WERI-Rb-1 (cell line): ENCODE data around the gene CPN1.

ENCODE experiments used
- DNase-seq: peaks from one replicate; pipeline ENCODE4 v3.0.0-alpha.2; 2020
- H3K27ac ChIP-seq: fragments of 250-450 bp; sonication (Bioruptor Pico); 2 replicates; pipeline ENCODE4 v1.5.1; 2020; ENCODE audit warnings: mild to moderate bottlenecking, moderate library complexity
- H3K27me3 ChIP-seq: fragments of 250-450 bp; sonication (Bioruptor Pico); 2 replicates; pipeline ENCODE4 v1.5.1; 2021; ENCODE audit warnings: mild to moderate bottlenecking, low read depth, moderate library complexity; ENCODE audit not compliant: insufficient read depth, severe bottlenecking
- H3K36me3 ChIP-seq: fragments of 250-450 bp; sonication (Bioruptor Pico); 2 replicates; pipeline ENCODE4 v1.5.1; 2020; ENCODE audit warnings: mild to moderate bottlenecking, moderate library complexity
- H3K4me3 ChIP-seq: 2 replicates; pipeline ENCODE4 v1.5.1; 2011; ENCODE audit warnings: low read depth, mild to moderate bottlenecking, control low read depth, low read length
- H3K9me3 ChIP-seq: fragments of 250-450 bp; sonication (Bioruptor Pico); 2 replicates; pipeline ENCODE4 v1.5.1; 2021; ENCODE audit warnings: mild to moderate bottlenecking, moderate library complexity; ENCODE audit not compliant: severe bottlenecking
- TF ChIP-seq, protein P1 (sequence below): IDR thresholded peaks from 2 replicates; pipeline ENCODE4 v1.5.1; 2011; ENCODE audit warnings: low read depth, mild to moderate bottlenecking, control low read depth, inconsistent platforms, low read length

CPN1 gene

DNA sequence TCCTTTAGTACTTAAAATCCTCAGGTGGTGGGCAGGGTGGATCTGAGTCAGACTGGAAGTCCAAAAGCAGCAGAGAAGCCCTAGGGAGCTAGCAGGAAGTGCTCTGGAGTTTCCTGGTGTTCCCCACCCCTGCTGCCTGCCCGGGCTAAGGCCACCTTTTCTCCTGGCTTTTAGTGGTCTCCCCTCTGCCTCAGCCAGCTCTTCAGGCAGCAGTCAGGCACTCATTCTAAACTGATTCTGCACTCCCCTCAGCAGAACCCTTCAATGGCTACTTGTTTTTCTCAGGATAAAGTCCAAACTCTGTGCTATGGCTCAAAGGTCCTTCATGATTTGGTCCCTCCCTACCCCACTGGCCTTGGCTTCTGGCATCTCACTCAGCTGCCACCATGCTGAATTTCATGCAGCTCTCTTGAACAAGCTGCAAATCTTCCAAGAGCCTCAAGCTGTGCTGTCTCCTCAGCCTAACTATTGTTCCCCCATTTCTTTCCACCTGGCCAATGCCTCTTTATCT lies 43.1 kb downstream of the CPN1 start:
- Histone ChIP-seq H3K36me3 (no peaks in the 10 kb centered on the region), H3K27me3 (no peaks in the 10 kb centered on the region), H3K9me3 (peaks cover under 1% of the 10 kb centered on the region), H3K4me3 (no peak overlapping the region), H3K27ac (no peak overlapping the region)
- no peak for DNase-seq
- TF ChIP-seq, protein P1, sequence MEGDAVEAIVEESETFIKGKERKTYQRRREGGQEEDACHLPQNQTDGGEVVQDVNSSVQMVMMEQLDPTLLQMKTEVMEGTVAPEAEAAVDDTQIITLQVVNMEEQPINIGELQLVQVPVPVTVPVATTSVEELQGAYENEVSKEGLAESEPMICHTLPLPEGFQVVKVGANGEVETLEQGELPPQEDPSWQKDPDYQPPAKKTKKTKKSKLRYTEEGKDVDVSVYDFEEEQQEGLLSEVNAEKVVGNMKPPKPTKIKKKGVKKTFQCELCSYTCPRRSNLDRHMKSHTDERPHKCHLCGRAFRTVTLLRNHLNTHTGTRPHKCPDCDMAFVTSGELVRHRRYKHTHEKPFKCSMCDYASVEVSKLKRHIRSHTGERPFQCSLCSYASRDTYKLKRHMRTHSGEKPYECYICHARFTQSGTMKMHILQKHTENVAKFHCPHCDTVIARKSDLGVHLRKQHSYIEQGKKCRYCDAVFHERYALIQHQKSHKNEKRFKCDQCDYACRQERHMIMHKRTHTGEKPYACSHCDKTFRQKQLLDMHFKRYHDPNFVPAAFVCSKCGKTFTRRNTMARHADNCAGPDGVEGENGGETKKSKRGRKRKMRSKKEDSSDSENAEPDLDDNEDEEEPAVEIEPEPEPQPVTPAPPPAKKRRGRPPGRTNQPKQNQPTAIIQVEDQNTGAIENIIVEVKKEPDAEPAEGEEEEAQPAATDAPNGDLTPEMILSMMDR = no peak

DNA sequence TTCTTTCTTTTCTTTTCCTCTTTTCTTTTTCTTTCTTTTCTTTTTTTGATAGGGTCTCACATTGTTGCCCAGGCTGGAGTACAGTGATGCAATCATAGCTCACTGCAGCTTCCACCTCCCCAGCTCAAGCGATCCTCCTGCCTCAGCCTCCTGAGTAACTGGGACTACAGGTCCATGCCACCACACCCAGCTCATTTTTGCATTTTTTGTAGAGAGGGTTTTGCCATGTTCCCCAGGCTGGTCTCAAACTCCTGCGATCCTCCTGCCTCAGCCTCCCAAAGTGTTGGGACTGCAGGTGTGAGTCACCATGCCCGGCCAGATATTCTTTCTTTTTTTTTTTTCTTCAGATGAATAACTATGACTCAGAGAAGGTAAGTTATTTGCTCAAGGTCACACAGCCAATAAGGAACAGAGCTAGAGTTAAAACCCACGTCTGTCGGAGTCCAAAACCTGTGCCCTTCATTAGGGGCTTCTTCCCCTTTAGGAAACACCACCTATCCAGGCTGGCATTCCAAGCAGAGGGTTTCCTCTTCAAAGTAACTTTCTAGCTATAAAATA lies 43.8 kb downstream of the CPN1 start:
- TF ChIP-seq, protein P1 = no peak
- Histone ChIP-seq H3K9me3 (peaks cover 3% of the 10 kb centered on the region), H3K4me3 (no peak overlapping the region), H3K27ac (no peak overlapping the region), H3K36me3 (no peaks in the 10 kb centered on the region), H3K27me3 (no peaks in the 10 kb centered on the region)
- no peak for DNase-seq

DNA sequence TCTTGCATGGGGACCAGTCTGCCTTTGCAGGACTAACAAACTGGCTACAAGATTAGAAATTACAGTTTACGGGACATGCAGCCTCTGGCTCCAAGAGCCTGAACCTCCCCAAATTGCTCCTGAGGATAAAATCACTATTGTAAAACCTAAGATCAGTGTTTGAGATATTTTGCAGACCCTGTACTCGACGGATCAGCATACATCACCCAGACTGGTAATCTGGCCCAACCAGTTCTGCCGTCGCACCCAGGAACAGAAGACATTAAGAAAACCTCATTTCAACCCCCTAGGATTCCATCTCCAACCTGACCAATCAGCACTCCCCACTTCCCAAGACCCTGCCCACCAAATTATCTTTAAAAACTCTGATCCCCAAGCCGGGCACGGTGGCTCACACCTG lies 44.8 kb downstream of the CPN1 start:
- no peaks in the 10 kb centered on the region for H3K27me3 ChIP-seq
- no peak overlapping the region for H3K27ac ChIP-seq
- peaks cover 3% of the 10 kb centered on the region for H3K9me3 ChIP-seq
- DNase-seq = no peak
- H3K36me3 ChIP-seq = no peaks in the 10 kb centered on the region
- H3K4me3 ChIP-seq = no peak overlapping the region
- TF ChIP-seq, protein P1 = no peak

DNA sequence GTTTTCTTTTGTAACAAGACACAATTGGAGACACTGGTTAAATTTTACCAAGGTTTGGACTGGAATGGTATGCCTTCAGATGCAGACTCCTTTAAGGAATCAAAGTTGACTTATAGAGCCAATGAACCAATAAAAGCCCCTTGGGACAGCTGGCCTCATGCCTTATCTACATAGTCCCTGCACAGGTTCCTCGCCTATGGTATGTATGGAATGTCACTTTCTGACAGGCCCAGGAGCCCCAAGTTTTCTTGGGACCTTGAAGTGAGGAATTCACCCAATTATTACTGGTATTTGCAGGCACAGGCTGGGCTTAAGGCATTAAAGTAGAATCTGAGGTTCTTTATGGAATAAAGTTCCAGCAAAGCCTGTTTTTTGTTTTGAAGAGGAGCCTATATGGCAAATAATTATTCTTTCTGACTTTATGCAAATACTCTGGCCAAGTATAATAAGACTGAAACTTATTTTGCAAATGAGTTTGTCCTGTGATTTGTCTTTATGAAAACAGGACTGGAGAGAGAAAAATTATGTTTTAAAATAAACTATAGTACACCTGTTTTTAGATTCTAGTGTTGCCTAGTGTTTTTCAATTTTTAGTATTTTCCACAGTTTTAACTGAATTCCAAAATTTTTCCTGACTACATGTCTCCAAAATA lies 47.8 kb downstream of the CPN1 start:
- Histone ChIP-seq H3K27ac (no peak overlapping the region), H3K27me3 (no peaks in the 10 kb centered on the region), H3K9me3 (peaks cover 3% of the 10 kb centered on the region), H3K36me3 (no peaks in the 10 kb centered on the region), H3K4me3 (no peak overlapping the region)
- TF ChIP-seq, protein P1 = no peak
- DNase-seq = no peak

DNA sequence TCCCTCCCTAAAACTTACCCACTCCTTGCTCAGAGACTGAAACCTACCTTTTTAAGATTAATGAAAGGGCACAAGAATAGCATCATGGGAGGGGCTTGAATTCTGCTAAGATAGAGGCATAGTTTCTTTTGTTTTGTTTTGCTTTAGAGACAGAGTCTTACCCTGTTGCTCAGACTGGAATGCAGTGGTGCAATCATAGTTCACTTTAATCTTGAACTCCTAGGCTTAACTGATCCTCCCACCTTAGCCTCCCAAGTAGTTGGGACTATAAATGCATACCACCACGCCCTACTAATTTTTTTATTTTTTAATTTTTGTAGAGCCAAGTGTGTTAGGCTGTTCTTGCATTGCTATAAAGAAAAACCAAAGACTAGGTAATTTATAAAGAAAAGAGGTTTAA lies 54.3 kb downstream of the CPN1 start:
- no peak for DNase-seq
- H3K9me3 ChIP-seq = peaks cover 15% of the 10 kb centered on the region
- no peak overlapping the region for H3K27ac ChIP-seq
- TF ChIP-seq, protein P1 = no peak
- H3K4me3 ChIP-seq = no peak overlapping the region
- H3K36me3 ChIP-seq = no peaks in the 10 kb centered on the region
- no peaks in the 10 kb centered on the region for H3K27me3 ChIP-seq
